HEK293 (cell line): ENCODE results near the gene NUP210.
A peak's percentile ranks its signal among the peaks of the same experiment; 100 is the strongest.

ENCODE experiments used
- CTCF ChIA-PET: fragments of 350-600 bp; formaldehyde crosslinking; extraction: SDS; loops from one replicate; lab custom pipeline; 2021; ENCODE audit warnings: antibody characterized with exemption; lab: Yijun Ruan, JAX
- POLR2A ChIA-PET: fragments of 300-600 bp; formaldehyde crosslinking; extraction: SDS; loops from one replicate; lab custom pipeline; 2020; ENCODE audit warnings: antibody characterized with exemption, inconsistent platforms; lab: Yijun Ruan, JAX
- H3K27ac ChIP-seq: fragments of 200-500 bp; sonication (Bioruptor generic); 2 replicates; pipeline ENCODE4 v1.5.1; 2014; ENCODE audit warnings: low read depth, low read length, control low read depth, inconsistent platforms; ENCODE audit errors: extremely low read depth
- H3K36me3 ChIP-seq, 2 experiments: fragments of 200-500 bp in 1 of 2; sonication (Bioruptor generic) in 1 of 2; 1 replicate in 1 of 2; 2 replicates in 1 of 2; pipeline ENCODE4 v1.5.1; 2014 to 2017; ENCODE audit warnings: inconsistent platforms in 2 of 2, low read length in 2 of 2; ENCODE audit not compliant: control insufficient read depth in 2 of 2, insufficient read depth in 1 of 2
- H3K4me1 ChIP-seq: fragments of 200-500 bp; sonication (Bioruptor generic); 2 replicates; pipeline ENCODE4 v1.5.1; 2014; ENCODE audit warnings: mild to moderate bottlenecking, low read length, inconsistent platforms; ENCODE audit not compliant: control insufficient read depth, insufficient read depth
- H3K4me3 ChIP-seq: 2 replicates; pipeline ENCODE4 v1.5.1; 2011; ENCODE audit warnings: low read depth, mild to moderate bottlenecking, control low read depth, low read length, moderate library complexity
- H3K9me3 ChIP-seq: fragments of 200-500 bp; sonication (Bioruptor generic); 2 replicates; pipeline ENCODE4 v1.5.1; 2014; ENCODE audit warnings: low read depth, low read length, inconsistent platforms; ENCODE audit not compliant: control insufficient read depth, insufficient read depth
- GLI2 ChIP-seq: fragments of 450-650 bp; formaldehyde crosslinking; IDR thresholded peaks from 2 replicates; pipeline ENCODE4; 2017; ENCODE audit warnings: missing biosample characterization, missing genetic modification characterization, low read depth, borderline replicate concordance
- KLF17 ChIP-seq: fragments of 450-650 bp; formaldehyde crosslinking; IDR thresholded peaks from 2 replicates; pipeline ENCODE4 v1.5.1; 2016; ENCODE audit warnings: missing biosample characterization, missing genetic modification characterization
- MEIS1 ChIP-seq: sonication (generic); formaldehyde crosslinking; IDR thresholded peaks from 2 replicates; pipeline ENCODE4 v1.8.1; 2022; ENCODE audit warnings: missing genetic modification reagents, mild to moderate bottlenecking, borderline replicate concordance
- MZF1 ChIP-seq: fragments of 450-650 bp; formaldehyde crosslinking; IDR thresholded peaks from 2 replicates; pipeline ENCODE4 v1.5.1; 2017; ENCODE audit warnings: missing biosample characterization, missing genetic modification characterization, borderline replicate concordance
- PATZ1 ChIP-seq: fragments of 450-650 bp; formaldehyde crosslinking; IDR thresholded peaks from 2 replicates; pipeline ENCODE4 v1.5.1; 2016; ENCODE audit warnings: missing biosample characterization, missing genetic modification characterization
- SETDB1 ChIP-seq: IDR thresholded peaks from one replicate; pipeline ENCODE4 v1.6.1; 2017; ENCODE audit warnings: mild to moderate bottlenecking, low read length, moderate library complexity, mixed read lengths; ENCODE audit not compliant: insufficient read length
- ZBTB17 ChIP-seq: fragments of 450-650 bp; formaldehyde crosslinking; IDR thresholded peaks from 2 replicates; pipeline ENCODE4 v1.5.1; 2016; ENCODE audit warnings: missing biosample characterization, missing genetic modification characterization
- ZBTB48 ChIP-seq: fragments of 450-650 bp; formaldehyde crosslinking; IDR thresholded peaks from 2 replicates; pipeline ENCODE4 v1.5.1; 2016; ENCODE audit warnings: missing biosample characterization, missing genetic modification characterization
- ZFHX2 ChIP-seq: fragments of 450-650 bp; formaldehyde crosslinking; conservative IDR thresholded peaks from 2 replicates; pipeline ENCODE4 v1.5.1; 2016; ENCODE audit warnings: missing biosample characterization, missing genetic modification characterization
- ZNF121 ChIP-seq: fragments of 450-650 bp; formaldehyde crosslinking; IDR thresholded peaks from 2 replicates; pipeline ENCODE4 v1.5.1; 2016; ENCODE audit warnings: missing biosample characterization, missing genetic modification characterization
- ZNF214 ChIP-seq: fragments of 450-650 bp; formaldehyde crosslinking; IDR thresholded peaks from 2 replicates; pipeline ENCODE4 v1.5.1; 2017; ENCODE audit warnings: missing biosample characterization, mild to moderate bottlenecking, missing genetic modification characterization, borderline replicate concordance
- ZNF26 ChIP-seq: fragments of 450-650 bp; formaldehyde crosslinking; IDR thresholded peaks from 2 replicates; pipeline ENCODE4 v1.5.1; 2016; ENCODE audit warnings: missing biosample characterization, missing genetic modification characterization
- ZNF335 ChIP-seq: fragments of 450-650 bp; formaldehyde crosslinking; conservative IDR thresholded peaks from 2 replicates; pipeline ENCODE4 v1.5.1; 2016; ENCODE audit warnings: missing biosample characterization, missing genetic modification characterization
- ZNF624 ChIP-seq: fragments of 450-650 bp; formaldehyde crosslinking; IDR thresholded peaks from 2 replicates; pipeline ENCODE4 v1.5.1; 2017; ENCODE audit warnings: missing biosample characterization, missing genetic modification characterization
- ZNF843 ChIP-seq: fragments of 450-650 bp; formaldehyde crosslinking; IDR thresholded peaks from 2 replicates; pipeline ENCODE4 v1.5.1; 2016; ENCODE audit warnings: missing biosample characterization, missing genetic modification characterization
- TF ChIP-seq, protein P1 (sequence below): fragments of 450-650 bp; formaldehyde crosslinking; IDR thresholded peaks from 2 replicates; pipeline ENCODE4 v1.5.1; 2016; ENCODE audit warnings: missing biosample characterization, missing genetic modification characterization
- TF ChIP-seq, protein P2 (sequence below): fragments of 450-650 bp; formaldehyde crosslinking; conservative IDR thresholded peaks from 2 replicates; pipeline ENCODE4 v1.5.1; 2016; ENCODE audit warnings: low read depth, missing biosample characterization, missing genetic modification characterization

Gene NUP210

DNA sequence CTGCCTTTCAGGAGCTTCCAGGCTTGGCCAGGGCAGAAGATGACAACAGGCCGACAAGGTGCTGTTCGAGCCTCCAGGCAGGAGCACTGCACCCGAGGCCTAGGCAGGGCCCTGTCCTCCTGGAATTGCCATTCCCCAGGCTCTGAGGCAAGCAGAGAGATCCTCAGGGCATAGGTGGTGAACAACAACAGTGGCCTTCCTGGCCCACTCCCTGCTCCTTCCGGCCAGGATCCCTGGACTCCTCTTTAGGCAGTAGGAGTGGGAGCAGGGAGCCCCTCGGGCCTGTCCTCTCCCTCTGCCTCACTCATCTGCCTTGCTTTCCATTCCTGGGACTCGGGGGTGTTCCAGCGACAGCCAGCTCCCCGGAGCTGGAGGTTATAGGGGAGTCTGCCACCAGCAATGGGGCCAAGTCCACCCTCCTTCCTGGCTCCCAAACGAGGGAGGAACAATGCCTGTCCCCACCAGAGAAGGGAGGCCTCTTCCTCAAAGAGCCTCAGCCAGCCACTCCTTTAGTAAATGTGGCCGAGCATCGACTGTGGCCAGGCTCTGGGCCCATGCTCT lies 135.0 kb downstream of the NUP210 start:
- H3K4me3 ChIP-seq, result no peak overlapping the region
- no peaks in the 10 kb centered on the region for H3K36me3 ChIP-seq
- ChIA-PET POLR2A (no interaction called here), CTCF (interaction anchor here (0.8 to 3.0 kb wide), 3 partner anchors 8 to 191 kb away, joined by 3 to 11 read pairs (median 4); no protein-coding TSS in a partner anchor)
- peaks cover 7% of the 10 kb centered on the region for H3K4me1 ChIP-seq
- TF ChIP-seq ZNF26 (tag by site-specific recombination) (no peak), ZNF214 (tag by site-specific recombination) (no peak), ZBTB48 (tag by site-specific recombination) (no peak), ZNF335 (tag by site-specific recombination) (no peak), GLI2 (tag by site-specific recombination) (no peak)
- TF ChIP-seq, protein P1, sequence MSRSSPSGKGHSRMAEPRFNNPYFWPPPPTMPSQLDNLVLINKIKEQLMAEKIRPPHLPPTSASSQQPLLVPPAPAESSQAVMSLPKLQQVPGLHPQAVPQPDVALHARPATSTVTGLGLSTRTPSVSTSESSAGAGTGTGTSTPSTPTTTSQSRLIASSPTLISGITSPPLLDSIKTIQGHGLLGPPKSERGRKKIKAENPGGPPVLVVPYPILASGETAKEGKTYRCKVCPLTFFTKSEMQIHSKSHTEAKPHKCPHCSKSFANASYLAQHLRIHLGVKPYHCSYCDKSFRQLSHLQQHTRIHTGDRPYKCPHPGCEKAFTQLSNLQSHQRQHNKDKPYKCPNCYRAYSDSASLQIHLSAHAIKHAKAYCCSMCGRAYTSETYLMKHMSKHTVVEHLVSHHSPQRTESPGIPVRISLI (tag by site-specific recombination), result no peak
- no peaks in the 10 kb centered on the region for H3K9me3 ChIP-seq
- H3K27ac ChIP-seq, result no peak overlapping the region

- ChIA-PET CTCF (interaction anchor here (0.6 to 3.0 kb wide), 14 partner anchors 10 to 304 kb away, joined by 3 to 11 read pairs (median 3); no protein-coding TSS in a partner anchor), POLR2A (no interaction called here)
- no peak overlapping the region for H3K4me3 ChIP-seq
- no peaks in the 10 kb centered on the region for H3K9me3 ChIP-seq
- TF ChIP-seq SETDB1 (peak; percentile 90), PATZ1 (tag by site-specific recombination) (no peak)
- peaks cover 7% of the 10 kb centered on the region for H3K4me1 ChIP-seq
- H3K36me3 ChIP-seq, result no peaks in the 10 kb centered on the region
- H3K27ac ChIP-seq, result no peak overlapping the region
These were observed 136.3 kb downstream of the NUP210 start for GRCh38 chr3:13283877-13284264.

- no peaks in the 10 kb centered on the region for H3K36me3 ChIP-seq
- ChIA-PET POLR2A (no interaction called here), CTCF (interaction anchor here (0.6 to 3.0 kb wide), 17 partner anchors 10 to 304 kb away, joined by 3 to 11 read pairs (median 3); no protein-coding TSS in a partner anchor)
- H3K9me3 ChIP-seq, result no peaks in the 10 kb centered on the region
- peak overlapping the region; percentile 50 for H3K4me3 ChIP-seq
- peaks cover 7% of the 10 kb centered on the region for H3K4me1 ChIP-seq
- H3K27ac ChIP-seq, result peak overlapping the region; percentile 33; the same call in 1 of the 2 replicates
- TF ChIP-seq KLF17 (tag by site-specific recombination) (0 out of 2 replicates have a peak, but pooled peaks have one; percentile 16), ZNF624 (tag by site-specific recombination) (no peak), ZNF335 (tag by site-specific recombination) (peak; percentile 98), ZBTB17 (tag by site-specific recombination) (peak; percentile 38; the same call in 1 of the 2 replicates), MEIS1 (CRISPR knock-in tag) (no peak), ZNF121 (tag by site-specific recombination) (peak; percentile 75; the same call in 1 of the 2 replicates), ZFHX2 (tag by site-specific recombination) (peak; percentile 74), MZF1 (tag by site-specific recombination) (0 out of 2 replicates have a peak, but pooled peaks have one; percentile 30), ZNF843 (tag by site-specific recombination) (no peak)
- TF ChIP-seq, protein P2, sequence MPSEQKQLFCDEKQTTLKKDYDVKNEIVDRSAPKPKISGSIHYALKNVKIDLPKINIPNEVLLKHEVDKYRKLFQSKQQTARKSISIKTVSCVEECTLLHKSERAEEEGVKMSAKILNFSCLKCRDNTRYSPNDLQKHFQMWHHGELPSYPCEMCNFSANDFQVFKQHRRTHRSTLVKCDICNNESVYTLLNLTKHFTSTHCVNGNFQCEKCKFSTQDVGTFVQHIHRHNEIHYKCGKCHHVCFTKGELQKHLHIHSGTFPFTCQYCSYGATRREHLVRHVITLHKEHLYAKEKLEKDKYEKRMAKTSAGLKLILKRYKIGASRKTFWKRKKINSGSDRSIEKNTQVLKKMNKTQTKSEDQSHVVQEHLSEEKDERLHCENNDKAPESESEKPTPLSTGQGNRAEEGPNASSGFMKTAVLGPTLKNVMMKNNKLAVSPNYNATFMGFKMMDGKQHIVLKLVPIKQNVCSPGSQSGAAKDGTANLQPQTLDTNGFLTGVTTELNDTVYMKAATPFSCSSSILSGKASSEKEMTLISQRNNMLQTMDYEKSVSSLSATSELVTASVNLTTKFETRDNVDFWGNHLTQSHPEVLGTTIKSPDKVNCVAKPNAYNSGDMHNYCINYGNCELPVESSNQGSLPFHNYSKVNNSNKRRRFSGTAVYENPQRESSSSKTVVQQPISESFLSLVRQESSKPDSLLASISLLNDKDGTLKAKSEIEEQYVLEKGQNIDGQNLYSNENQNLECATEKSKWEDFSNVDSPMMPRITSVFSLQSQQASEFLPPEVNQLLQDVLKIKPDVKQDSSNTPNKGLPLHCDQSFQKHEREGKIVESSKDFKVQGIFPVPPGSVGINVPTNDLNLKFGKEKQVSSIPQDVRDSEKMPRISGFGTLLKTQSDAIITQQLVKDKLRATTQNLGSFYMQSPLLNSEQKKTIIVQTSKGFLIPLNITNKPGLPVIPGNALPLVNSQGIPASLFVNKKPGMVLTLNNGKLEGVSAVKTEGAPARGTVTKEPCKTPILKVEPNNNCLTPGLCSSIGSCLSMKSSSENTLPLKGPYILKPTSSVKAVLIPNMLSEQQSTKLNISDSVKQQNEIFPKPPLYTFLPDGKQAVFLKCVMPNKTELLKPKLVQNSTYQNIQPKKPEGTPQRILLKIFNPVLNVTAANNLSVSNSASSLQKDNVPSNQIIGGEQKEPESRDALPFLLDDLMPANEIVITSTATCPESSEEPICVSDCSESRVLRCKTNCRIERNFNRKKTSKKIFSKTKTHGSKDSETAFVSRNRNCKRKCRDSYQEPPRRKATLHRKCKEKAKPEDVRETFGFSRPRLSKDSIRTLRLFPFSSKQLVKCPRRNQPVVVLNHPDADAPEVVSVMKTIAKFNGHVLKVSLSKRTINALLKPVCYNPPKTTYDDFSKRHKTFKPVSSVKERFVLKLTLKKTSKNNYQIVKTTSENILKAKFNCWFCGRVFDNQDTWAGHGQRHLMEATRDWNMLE (tag by site-specific recombination), result no peak
These were observed 136.9 kb downstream of the NUP210 start for GRCh38 chr3:13282986-13283876.
